GM18517 (cell line): Measurements from ENCODE around the gene CMSS1.
A peak's percentile ranks its signal among the peaks of the same experiment; 100 is the strongest.

Experiments used
- ATAC-seq: cut with Tn5 transposase; IDR thresholded peaks from one replicate; pipeline ENCODE4 v1.9.1; 2021; ENCODE audit warnings: mild to moderate bottlenecking, moderate library complexity; ENCODE audit not compliant: unreplicated experiment

The CMSS1 gene

DNA sequence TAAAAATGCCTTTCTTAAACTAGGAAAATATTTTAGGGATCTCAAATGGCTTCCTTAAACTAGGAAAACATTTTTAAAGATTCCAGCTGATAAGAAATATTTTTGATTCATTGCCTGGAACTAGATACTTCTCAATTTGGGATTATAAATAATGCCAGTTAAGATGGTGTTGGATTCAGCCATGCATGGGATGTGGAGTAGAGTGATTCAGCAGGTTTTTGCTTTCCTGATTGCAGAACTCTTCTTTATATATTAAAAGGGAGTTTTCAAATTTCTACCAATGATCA lies 281.1 kb downstream of the CMSS1 start:
- ATAC-seq, result no peak

DNA sequence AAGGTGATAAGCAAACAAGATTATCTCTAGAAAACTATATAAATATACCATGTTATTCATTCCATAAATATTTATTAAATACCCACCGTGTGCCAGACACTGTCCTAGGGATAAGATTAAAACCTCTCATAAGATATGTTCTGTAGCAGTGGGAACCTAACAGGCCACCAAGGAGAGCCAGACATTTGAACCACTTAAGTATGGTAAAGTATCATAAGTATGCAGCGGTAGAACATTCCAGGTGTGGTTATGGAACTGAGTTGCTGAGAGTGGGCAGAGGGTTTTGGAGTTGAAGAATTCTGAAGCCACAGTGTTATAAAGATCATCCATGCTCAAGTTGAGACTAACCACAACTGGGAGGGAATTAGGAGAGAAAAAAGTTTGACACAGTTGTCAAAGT lies 282.0 kb downstream of the CMSS1 start:
- ATAC-seq, result no peak

DNA sequence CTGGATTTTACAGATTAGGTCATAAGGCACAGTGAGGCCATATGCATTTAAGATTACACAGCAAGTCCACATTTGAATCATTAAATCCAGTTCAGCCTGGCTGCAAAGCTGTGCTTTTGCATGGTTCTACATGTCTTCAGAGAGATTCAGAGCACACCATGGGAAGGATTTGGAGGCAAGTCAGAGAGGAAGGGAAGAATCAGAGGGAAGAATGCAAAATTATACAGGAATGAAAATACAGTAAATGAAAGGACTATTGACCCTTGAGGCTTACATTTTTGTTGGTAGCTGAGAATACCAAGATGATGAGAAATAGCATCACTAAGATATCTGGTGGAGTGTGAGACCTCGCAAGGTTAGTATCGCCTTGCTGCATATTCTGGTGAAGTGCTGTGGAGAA lies 282.8 kb downstream of the CMSS1 start:
- no peak for ATAC-seq

DNA sequence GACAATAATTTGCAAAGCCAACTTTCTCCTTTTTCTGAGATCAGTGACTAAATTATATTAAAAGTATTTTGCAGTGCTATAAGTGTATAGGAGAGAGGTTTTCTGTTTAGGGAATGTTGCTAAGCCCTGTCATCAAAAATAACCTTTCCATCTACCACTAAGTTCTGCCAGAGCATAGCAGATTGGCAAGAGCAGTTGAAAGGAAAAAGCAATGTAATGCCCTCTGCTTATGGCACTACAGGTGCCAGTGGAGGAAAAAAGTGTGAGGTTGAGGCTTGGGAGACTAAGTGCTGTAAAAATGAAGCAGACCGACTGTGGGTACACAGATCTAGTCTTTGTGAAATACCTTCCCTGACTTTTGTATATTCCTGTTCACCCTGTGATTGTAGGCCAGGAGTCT lies 285.1 kb downstream of the CMSS1 start:
- ATAC-seq, result no peak

DNA sequence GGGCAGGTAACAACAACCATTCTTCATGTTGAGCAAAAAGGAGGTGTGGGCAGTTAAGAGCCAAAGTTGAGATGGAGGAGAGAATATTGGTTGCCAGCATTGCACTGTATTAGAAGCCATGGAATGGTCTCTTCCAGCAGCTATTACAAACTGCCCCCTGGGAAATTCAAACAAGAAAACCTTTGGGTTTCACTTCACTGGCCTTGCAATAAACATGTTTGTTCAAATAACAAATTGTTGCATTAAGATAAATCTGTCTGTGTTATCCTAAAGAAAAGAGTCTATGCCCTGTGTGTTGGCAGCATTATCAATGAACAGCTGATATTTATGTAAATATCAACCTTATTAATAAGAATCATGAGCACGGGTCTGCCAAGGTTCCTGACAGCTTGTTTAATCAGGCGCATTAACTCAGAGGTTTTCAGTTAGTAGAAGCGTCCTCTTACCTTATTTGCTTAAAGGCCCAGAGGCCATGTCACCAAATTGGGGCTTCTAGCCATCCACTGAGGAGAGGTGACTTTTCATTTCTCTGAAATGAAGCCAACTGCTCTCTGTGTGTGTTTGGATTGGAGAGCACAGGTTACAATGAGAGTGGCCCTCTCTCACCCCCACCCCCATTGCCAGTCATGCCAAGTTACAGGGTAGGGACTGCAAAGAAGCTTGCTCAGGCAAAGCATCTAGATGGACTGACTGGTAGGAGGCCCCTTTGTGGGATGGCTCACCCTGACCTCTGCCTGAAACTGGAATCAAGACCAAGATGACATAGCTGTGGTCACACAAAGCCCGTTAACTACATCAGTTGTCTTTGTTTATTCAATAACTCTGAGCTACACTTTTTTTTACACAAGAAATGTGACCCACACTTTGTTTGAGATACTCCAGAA lies 286.1 kb downstream of the CMSS1 start:
- peak; percentile 82 for ATAC-seq

DNA sequence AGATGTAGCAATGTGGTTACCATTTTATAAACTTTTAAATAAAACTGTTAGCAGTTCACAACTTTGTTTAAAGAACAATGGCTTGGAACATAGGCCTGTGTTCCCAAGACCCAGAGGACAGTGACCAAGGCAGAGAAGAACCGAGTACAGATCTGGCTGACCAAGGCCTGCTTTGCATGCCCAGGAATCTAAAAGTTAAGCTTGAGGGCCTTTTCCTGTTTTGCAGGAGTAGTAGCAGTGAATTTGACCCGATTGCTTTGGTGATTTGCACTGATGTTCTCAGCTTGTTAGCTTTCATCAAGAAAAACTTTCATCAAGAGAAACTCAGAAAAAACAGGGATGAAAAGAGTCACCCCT lies 286.8 kb downstream of the CMSS1 start:
- peak; percentile 35 for ATAC-seq

DNA sequence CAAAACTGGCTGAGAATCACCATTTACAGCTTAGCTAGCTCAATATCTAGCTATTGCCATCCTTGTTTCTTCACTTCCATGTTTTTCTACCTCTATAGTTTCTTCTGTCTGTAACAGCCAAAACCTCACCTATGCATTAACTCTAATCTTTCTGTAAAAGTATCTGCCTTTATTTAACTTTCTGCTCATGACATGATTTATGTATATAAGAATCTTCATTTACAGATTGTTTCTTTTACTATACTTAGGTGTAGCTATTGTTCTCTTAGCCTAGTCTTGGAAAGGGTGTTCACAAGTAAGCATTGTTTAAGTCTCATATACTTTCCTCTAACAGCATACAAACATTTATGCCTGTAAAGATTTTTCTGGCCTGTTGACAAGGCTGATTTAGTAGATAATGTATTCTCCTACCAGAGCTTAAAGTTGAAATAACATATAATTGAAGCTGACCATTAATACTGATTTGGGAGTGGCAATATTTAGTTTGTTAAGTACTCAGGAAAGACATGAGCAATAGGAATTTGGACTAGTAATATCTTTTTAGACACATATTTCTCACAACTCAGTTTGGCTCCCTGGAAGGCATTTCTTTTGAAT lies 287.3 kb downstream of the CMSS1 start:
- ATAC-seq, result no peak

DNA sequence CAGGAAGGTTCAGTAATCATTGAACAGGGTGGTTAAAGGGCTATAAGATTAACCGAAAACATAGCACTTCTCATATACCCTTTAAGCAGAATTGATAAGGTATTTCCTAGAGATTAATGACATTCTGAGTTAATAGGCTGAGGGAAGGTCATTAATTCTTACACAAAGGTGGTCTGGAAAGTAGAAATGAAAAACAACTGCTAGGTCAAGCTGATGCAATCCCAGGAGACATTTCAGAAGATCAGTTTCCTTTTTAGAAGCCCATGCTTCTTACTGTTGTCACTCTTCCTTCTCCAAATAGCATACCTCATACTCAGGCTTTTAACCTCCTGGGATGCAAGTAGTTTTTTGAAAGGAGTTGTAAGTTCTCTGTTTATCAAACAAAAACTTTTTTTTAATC lies 287.8 kb downstream of the CMSS1 start:
- ATAC-seq, result peak; percentile 45

DNA sequence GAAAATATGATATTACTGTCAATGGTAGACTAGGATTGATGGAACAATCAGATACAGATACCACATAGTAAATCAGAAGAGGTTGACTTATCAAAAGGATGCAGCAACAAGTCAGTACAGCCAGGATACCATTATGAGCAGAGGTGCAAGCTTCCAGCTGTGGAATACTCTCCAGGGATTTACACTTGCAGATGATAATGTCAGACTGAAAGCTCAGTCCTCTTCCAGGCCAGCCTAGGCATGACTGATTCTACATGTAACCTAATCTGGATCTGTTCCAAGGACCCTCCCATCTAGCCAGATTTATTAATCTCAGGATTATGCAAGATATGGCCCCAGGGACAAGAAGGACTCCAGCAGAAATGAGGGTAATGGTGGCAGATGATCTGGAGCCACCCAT lies 288.4 kb downstream of the CMSS1 start:
- ATAC-seq, result no peak

DNA sequence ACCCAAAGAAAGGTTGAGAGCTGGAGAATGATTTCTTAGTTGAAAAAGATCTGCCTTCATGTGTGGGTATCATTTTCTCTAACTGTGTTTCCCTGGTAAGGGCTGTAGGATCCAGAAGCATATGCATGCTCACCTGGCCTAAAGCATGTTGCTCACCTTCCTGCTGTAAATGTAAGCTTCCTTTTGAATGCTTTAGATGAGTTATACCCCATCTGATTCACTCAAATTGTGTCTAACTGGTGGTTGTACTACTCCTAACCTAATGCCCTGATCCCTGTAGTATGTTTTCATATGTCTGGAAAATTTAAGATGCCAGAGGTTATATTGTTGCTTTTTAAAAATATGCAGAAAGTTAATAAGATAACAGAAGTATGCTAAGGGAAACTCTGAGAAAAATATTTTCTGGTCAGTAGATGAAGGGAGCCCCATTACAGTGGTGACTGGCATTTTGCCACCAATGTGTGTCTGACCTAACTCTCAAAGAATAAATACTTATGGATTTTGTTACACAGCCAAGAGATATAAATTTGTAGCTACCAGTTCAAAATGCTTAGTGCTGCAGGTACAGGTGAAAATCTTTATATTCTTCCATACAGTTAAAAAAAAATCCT lies 289.0 kb downstream of the CMSS1 start:
- no peak for ATAC-seq

DNA sequence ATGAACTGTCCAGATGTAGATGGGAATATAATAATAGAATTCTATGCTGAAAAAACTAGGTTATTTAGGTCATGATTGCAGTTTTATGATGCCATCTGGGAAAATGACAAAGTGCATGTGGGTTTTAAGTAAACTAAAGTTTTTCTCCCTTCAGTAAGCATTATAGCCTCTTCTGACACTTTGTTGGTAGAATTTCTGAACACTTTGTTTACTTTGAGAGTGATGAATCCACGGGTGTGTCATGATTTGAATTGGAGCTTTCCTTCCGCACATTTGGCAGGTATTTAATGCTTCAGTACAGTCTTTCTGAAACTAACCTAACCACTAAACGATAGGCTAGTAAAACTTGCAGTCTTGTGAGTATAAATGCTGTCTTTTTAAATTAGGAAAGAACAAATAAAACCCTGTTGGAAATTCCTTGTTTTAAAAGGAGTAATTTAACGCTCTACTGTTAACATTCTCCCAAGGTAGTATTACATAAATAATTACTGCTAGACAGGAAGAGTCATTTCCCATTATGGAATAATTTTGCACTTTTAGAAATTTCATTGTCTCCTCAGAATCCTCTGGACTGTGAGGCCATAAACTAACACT lies 289.7 kb downstream of the CMSS1 start:
- no peak for ATAC-seq

DNA sequence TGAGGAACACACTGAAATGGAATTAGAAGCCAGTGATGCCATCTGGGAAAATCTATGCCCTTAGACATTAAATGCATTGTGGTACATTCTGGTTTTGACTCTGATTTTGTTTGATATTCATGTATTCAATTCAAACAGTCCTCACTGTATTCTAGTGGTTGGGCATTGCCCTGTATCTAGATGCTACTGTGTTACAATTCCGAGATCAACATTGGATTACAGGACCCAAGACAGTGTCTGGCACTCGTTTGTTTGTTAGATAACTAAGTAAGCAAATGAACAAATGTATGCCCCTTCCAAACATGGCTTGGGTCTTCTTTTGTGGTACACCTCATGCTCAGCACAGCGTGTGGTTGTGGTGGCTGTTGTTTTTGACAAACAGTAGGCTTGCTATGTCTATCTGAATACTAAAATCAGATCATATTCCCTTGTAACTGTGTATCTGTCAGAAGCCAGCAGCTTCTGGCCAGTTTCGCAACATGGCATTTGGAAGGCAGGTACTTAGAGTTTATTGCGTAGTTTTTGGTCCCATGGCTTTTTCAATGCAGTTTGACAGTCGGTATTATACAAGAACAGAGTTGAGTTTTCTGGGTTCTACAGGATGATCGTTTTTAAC lies 290.9 kb downstream of the CMSS1 start:
- ATAC-seq, result no peak

DNA sequence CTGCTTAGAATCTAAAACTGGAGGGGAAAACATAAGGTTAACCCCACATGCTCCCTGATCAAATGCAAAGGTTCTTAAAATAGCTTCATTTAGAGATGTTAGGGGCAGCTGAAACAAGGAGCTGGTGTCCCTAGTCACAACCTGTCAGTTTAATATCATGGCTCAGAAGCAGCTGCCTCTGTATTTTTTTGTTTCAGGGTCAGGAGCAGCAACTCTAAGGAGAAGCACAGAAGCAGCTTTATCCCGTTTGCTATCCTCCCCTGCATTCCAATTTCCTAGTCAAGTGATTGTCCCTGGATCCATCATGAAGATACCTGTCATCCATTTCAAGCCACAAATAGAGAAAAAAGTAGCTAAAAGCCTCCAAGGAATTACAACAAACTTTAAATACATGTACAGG lies 292.5 kb downstream of the CMSS1 start:
- no peak for ATAC-seq

DNA sequence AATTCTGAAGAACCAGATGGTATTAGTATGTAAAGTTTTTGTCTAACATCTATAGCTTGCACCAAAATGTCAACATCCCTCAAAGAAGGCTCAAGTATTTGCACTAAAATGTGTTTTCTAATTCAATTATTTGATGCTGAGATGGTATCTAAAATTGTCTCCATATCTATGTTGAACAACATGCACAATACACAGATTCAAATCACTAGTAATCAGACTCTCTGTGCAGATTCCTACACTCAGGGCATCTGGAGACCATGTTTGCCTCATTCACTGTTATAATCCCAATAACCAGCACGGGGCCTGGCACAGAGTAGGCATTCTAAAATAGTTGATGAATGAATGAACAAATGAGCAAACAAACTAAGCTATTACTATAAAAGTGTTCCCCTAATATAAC lies 294.1 kb downstream of the CMSS1 start:
- no peak for ATAC-seq

DNA sequence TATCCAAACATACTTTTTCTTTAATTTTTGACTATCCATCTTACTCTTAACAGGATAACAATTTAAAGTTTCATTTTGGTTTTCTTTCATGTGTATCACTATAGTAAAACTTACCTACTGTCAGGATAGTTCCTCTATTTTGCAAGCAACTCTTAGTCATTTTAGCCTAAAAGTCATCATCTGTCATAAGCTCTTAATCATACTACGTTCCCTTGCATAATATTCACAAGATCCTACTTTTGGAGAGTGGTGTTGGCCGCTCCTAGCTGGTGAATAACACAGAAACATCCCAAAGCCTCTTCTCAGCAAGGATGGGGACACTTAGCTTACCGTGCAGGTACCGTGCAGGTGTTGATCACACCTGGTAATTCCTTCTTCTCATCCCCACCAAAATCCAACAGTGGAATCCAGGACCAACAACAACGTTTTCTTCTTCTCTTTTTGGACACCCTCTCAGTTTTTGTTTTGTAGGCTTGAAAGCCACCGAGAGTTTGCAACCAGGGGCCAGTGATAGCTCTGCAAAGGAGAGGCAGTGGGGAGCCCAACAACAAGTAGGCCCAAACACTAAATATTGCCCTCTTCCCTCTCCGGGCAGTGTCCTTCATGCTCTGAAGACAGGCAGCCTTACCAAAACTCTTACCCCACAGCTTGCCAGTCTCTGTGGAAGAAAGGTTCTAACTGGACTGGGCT lies 296.2 kb downstream of the CMSS1 start:
- no peak for ATAC-seq

DNA sequence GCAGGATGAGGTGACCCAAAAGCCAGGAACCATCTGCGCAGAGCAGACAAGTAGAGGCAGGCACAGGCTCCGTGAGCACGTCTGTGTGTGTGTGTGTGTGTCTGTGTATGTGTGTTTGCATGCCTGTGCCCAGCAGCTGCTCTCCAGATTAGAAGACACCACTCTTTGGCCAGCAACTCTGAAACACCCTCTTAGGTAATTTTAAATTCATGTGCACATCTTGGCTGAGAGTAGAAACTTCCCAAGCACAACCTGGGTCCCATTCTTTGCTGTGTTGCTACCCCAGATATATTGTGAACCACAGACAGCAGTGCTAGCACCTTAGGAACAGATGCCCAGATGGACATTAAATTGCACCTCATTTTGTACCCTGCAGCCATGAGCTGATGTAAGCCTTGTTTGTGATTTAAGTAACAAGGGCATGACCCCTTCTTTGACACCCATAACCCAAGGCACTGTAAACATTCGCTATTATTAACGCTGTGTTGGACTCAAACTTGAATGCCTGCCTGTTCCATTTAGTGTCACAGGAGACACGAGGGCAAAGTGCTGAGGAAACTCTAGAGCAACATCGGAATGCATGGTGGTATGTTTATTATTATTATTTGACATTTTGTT lies 296.9 kb downstream of the CMSS1 start, which contains the start of gene FILIP1L:
FILIP1L (minus strand) TSS at position 89 of the 618 bp plus-strand sequence.
- no peak for ATAC-seq

DNA sequence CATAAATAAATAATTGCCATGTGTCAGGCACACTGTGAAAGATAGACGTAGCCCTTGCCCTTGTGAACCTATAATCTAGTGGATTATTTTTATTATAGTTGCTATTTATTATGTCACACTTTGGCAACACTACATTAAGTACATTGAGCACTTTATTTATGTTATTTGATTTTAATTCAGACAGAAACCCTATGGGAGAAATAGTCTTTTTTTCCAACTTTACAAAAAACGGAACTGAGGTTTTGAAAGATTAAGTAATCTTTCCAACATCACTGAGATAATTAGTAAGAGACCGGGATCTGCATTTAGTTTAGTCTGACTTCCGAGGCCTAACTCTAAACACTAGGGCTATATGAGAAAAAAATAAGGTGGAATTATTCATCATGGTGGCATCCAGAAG lies 299.4 kb downstream of the CMSS1 start:
- no peak for ATAC-seq

DNA sequence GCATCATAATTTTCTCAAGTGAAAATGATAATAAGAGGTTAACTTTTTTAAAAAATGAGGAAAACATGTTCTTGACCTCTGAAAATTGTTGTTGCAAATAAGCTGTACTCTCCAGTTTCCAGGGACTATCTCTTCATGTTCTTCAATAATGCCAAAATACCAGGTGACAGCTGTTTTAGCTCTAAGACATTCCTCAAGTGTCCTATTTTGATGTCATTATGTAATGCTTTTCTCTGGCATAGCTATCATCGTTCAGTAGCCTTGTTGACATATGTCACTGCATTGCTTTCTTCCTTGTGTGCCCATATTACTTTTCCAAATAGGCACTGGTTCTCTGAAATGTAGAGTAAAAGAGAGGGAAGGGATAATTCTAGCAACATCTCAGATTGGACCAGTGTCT lies 302.4 kb downstream of the CMSS1 start:
- ATAC-seq, result no peak

DNA sequence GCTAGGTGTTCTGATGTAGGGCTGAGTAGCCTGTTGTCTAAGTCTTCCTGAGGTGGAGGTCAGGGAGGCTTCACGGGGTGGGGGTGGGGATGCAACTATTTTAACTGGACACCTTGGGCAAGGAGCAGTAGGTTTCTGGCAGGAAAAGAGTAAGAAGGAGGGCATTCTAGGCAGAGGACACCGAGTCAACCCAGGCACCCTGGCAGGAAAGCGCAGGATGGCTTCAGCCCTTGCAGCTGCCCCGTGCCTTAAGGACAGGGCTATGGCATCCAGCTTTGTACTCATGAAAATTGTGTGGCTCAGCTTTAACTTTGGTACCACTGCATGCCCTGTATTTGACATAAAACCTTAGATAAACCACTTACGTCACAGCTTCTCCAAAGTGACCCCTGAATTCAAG lies 303.0 kb downstream of the CMSS1 start:
- no peak for ATAC-seq

DNA sequence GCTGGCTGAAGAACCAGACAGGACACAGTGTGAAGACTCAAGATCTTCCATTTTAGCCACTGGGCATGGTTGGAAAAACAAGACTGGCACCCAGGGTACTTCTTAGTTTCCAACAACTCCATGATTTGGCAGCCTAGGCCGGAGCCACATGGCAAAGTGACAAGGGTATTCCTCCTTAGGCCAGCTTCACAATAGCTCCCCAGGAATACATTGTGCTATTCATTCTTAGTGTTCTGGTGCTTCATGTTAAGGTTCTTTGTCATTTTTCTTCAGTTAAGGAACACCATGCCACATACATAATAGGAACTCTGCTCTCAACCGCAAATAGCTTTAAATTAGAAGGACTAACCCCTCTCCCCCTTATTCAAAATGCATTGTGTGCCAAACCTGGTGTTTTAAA lies 304.7 kb downstream of the CMSS1 start:
- ATAC-seq, result no peak

DNA sequence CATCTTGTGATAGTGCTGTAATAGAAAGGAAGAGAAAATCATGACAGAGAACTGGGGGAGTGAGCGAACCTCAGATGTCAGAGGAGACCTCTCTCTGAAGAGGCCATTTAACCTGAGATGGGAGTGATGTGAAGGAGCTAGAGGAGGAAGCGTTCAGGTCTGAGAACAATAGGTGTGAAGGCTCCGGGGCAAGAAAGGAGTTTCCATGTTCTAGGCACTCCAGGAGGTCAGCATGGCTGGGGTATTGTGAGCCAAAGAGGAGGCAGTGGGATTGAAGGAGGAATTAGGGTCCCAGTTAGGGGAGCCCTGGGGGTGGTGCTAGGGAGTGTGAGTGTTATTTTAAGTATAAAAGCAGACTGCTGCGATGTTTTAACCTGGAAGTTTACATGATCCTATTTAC lies 305.4 kb downstream of the CMSS1 start:
- no peak for ATAC-seq
